ENCODE results near the gene CNN2. TPM values are rescaled to one million over a fixed set of nuclear protein-coding genes. Genes with fewer than 3 reads are reported as not detected.

The CNN2 gene
- polyA plus RNA-seq, 2 of the 4 experiments (the other 2 are of a cell fraction) = 31.7 to 99.3 TPM

GRCh38 chr19:989381-990081, 36.9 kb upstream of the CNN2 start:
- TF ChIP-seq HES2 (IDR thresholded peaks at IDR 0.05) = no peak
- TF ChIP-seq CHD2 (IDR thresholded peaks at IDR 0.05; ENCODE audit: low read length, partially characterized antibody) = no peak
- TF ChIP-seq RFX5 (IDR thresholded peaks at IDR 0.05) = no peak
- no peak for TF ChIP-seq E2F6 (IDR thresholded peaks at IDR 0.05; ENCODE audit: borderline replicate concordance, low read depth)
- no peak for TF ChIP-seq POLR2A (IDR thresholded peaks at IDR 0.05; ENCODE audit: low read length)
- no peak for TF ChIP-seq FOSL2 (IDR thresholded peaks at IDR 0.05)
- TF ChIP-seq FOSL2 (CRISPR knock-in tag; IDR thresholded peaks at IDR 0.05) = no peak
- TF ChIP-seq USF2 (IDR thresholded peaks at IDR 0.05) = no peak
- H3K4me2 ChIP-seq = no peak overlapping the region
- H3K4me1 ChIP-seq = 0 out of 3 replicates have a peak, but pooled peaks cover 6% of the 10 kb centered on the region
- WGBS (ENCODE audit: missing lambda C conversion rate) = 90% methylated on average over 9 of the region's 25 CpGs
- POLR2A ChIA-PET = no interaction called here
- ATAC-seq (peak in 1 of 2 experiments; percentile 32; a peak in 2 of 6 replicates), FAIRE-seq (no peak), DNase-seq (ENCODE audit: low read depth in 1 of 2, low spot score in 1 of 2) (no peak)
- no peak overlapping the region for H3K4me3 ChIP-seq
- no peak overlapping the region for H3K27ac ChIP-seq
- CTCF ChIA-PET = no interaction called here
- H3K9me3 ChIP-seq = no peaks in the 10 kb centered on the region

- ChIA-PET POLR2A (no interaction called here), CTCF (interaction anchor here (1.4 kb wide), 2 partner anchors 8 to 68 kb away, joined by 3 to 5 read pairs; no protein-coding TSS in a partner anchor)
- 68% methylated on average over 3 of the region's 27 CpGs for WGBS (ENCODE audit: missing lambda C conversion rate)
- Histone ChIP-seq H3K4me1 (0 out of 3 replicates have a peak, but pooled peaks cover 3% of the 10 kb centered on the region), H3K4me2 (no peak overlapping the region), H3K27ac (no peak overlapping the region), H3K9me3 (no peaks in the 10 kb centered on the region), H3K4me3 (no peak overlapping the region)
- ATAC-seq = no peak
- DNase-seq (ENCODE audit: low read depth in 1 of 2, low spot score in 1 of 2) = no peak
- TF ChIP-seq RAD21 (conservative IDR thresholded peaks at IDR 0.05 in 1 of 2, IDR thresholded peaks at IDR 0.05 in 1 of 2) = no peak
- TF ChIP-seq HOXB5 (CRISPR knock-in tag; IDR thresholded peaks at IDR 0.05) = no peak
- no peak for TF ChIP-seq CTCF (IDR thresholded peaks at IDR 0.05)
- no peak for TF ChIP-seq RNF2 (IDR thresholded peaks at IDR 0.05; ENCODE audit: borderline replicate concordance, low read depth)
- no peak for TF ChIP-seq ELK1 (IDR thresholded peaks at IDR 0.05; ENCODE audit: low read depth, low read length)
- no peak for TF ChIP-seq USF2 (IDR thresholded peaks at IDR 0.05)
- no peak for TF ChIP-seq MAFK (IDR thresholded peaks at IDR 0.05; ENCODE audit: partially characterized antibody)
- no peak for TF ChIP-seq NFE2L2 (conservative IDR thresholded peaks at IDR 0.05; ENCODE audit: low read length)
- TF ChIP-seq POLR2AphosphoS2 (conservative IDR thresholded peaks at IDR 0.05; ENCODE audit: low read length) = no peak
- TF ChIP-seq FOSB (CRISPR knock-in tag; IDR thresholded peaks at IDR 0.05) = no peak
- TF ChIP-seq E2F6 (IDR thresholded peaks at IDR 0.05; ENCODE audit: borderline replicate concordance, low read depth) = no peak
- TF ChIP-seq ZSCAN20 (CRISPR knock-in tag; IDR thresholded peaks at IDR 0.05) = no peak
- no peak for TF ChIP-seq BCL3 (IDR thresholded peaks at IDR 0.05)
- TF ChIP-seq ATOH8 (CRISPR knock-in tag; IDR thresholded peaks at IDR 0.05; ENCODE audit: low read depth) = no peak
- TF ChIP-seq POLR2A (IDR thresholded peaks at IDR 0.05; ENCODE audit: low read length) = no peak
- TF ChIP-seq RARB (CRISPR knock-in tag; IDR thresholded peaks at IDR 0.05) = no peak
- no peak for TF ChIP-seq RFX5 (IDR thresholded peaks at IDR 0.05)
- FAIRE-seq = no peak
Observed at GRCh38 chr19:990119-990571, 36.3 kb upstream of the CNN2 start.
